HepG2 (cell line): ENCODE measurements around the gene HLCS. TPM values are rescaled to one million over a fixed set of nuclear protein-coding genes. Genes with fewer than 3 reads are reported as not detected.

Experiments
- EZH2 ChIP-seq: conservative IDR thresholded peaks from 2 replicates; pipeline ENCODE4 v1.6.1; 2012; ENCODE audit warnings: mild to moderate bottlenecking, low read depth, low read length, moderate library complexity
- HHEX ChIP-seq: IDR thresholded peaks from 2 replicates; pipeline ENCODE4 v1.6.1; 2016; ENCODE audit warnings: control low read depth
- KDM2A ChIP-seq: sonication (generic); formaldehyde crosslinking; IDR thresholded peaks from 2 replicates; pipeline ENCODE4 v1.4.0; 2020; ENCODE audit warnings: low read depth, missing genetic modification reagents, borderline replicate concordance
- MXD4 ChIP-seq: IDR thresholded peaks from 2 replicates; pipeline ENCODE4 v1.6.1; 2016; ENCODE audit warnings: mild to moderate bottlenecking, missing biosample characterization, missing genetic modification reagents
- NCOA2 ChIP-seq: sonication (generic); formaldehyde crosslinking; IDR thresholded peaks from 2 replicates; pipeline ENCODE4 v1.8.0; 2022; ENCODE audit warnings: inconsistent platforms
- NFKB2 ChIP-seq: sonication (generic); formaldehyde crosslinking; IDR thresholded peaks from 2 replicates; pipeline ENCODE4 v1.4.0; 2020; ENCODE audit warnings: missing genetic modification reagents, borderline replicate concordance
- NPAS2 ChIP-seq: sonication (generic); formaldehyde crosslinking; IDR thresholded peaks from 2 replicates; pipeline ENCODE4 v1.8.0; 2022; ENCODE audit warnings: mild to moderate bottlenecking, missing genetic modification reagents, borderline replicate concordance
- POGZ ChIP-seq: sonication (generic); formaldehyde crosslinking; IDR thresholded peaks from 2 replicates; pipeline ENCODE4 v1.4.0; 2020; ENCODE audit warnings: mild to moderate bottlenecking, missing genetic modification reagents
- POLR2AphosphoS2 ChIP-seq: IDR thresholded peaks from 2 replicates; pipeline ENCODE4 v1.6.1; 2011; ENCODE audit warnings: low read depth, low read length, improper control_type of control experiment
- RORA ChIP-seq: sonication (generic); formaldehyde crosslinking; IDR thresholded peaks from 2 replicates; pipeline ENCODE4 v1.5.0; 2020; ENCODE audit warnings: mild to moderate bottlenecking, missing genetic modification reagents, moderate library complexity
- SP4 ChIP-seq: sonication (generic); formaldehyde crosslinking; IDR thresholded peaks from 2 replicates; pipeline ENCODE4 v1.8.1; 2023; ENCODE audit warnings: mild to moderate bottlenecking, missing genetic modification reagents
- STAT5B ChIP-seq: sonication (generic); formaldehyde crosslinking; IDR thresholded peaks from 2 replicates; pipeline ENCODE4 v1.4.0; 2020; ENCODE audit warnings: missing genetic modification reagents
- YEATS2 ChIP-seq: sonication (generic); formaldehyde crosslinking; IDR thresholded peaks from 2 replicates; pipeline ENCODE4 v1.4.0; 2020; ENCODE audit warnings: missing genetic modification reagents, borderline replicate concordance
- ZBTB20 ChIP-seq: sonication (generic); formaldehyde crosslinking; IDR thresholded peaks from 2 replicates; pipeline ENCODE4 v1.8.1; 2023; ENCODE audit warnings: missing genetic modification reagents, low read depth, mild to moderate bottlenecking, borderline replicate concordance
- ZNF143 ChIP-seq: sonication (generic); formaldehyde crosslinking; IDR thresholded peaks from 2 replicates; pipeline ENCODE4 v1.4.0; 2020; ENCODE audit warnings: missing genetic modification reagents
- ZNF354B ChIP-seq: sonication (generic); formaldehyde crosslinking; IDR thresholded peaks from 2 replicates; pipeline ENCODE4 v1.8.0; 2022; ENCODE audit warnings: mild to moderate bottlenecking, missing genetic modification reagents
- polyA plus RNA-seq, 8 experiments: library from polyadenylated mRNA; depleted of rRNA in 3 of 8; stranded (reverse) in 7 of 8; unstranded in 1 of 8; fragments of >200 nt; fragmentation: Illumina TruSeq in 4 of 8; extraction: Trizol in 4 of 8; gene quantifications; 2 replicates each; pipeline versions ENCODE4 v1.2.1 to v1.2.3, GENCODE V29; 2011 to 2016; ENCODE audit warnings: low read depth in 4 of 8, missing spikeins in 1 of 8, mixed read lengths in 1 of 8; ENCODE audit not compliant: insufficient read depth in 1 of 8
- total RNA-seq, 5 experiments: library from RNA; depleted of rRNA; stranded (reverse); fragments of >200 nt; fragmentation: Illumina TruSeq; extraction: Trizol; gene quantifications; 2 replicates each; pipeline ENCODE4 v1.2.3, GENCODE V29; 2016; ENCODE audit warnings: low read depth in 1 of 5
- TF ChIP-seq, protein P1 (sequence below): sonication (generic); formaldehyde crosslinking; IDR thresholded peaks from 2 replicates; pipeline ENCODE4 v1.8.0; 2023; ENCODE audit warnings: mild to moderate bottlenecking, missing genetic modification reagents
- TF ChIP-seq, protein P2 (sequence below): IDR thresholded peaks from 2 replicates; pipeline ENCODE4 v1.6.1; 2016; ENCODE audit warnings: low read depth, missing genetic modification reagents, missing compliant biosample characterization
- TF ChIP-seq, protein P3 (sequence below): sonication (generic); formaldehyde crosslinking; conservative IDR thresholded peaks from 2 replicates; pipeline ENCODE4 v1.4.0; 2020; ENCODE audit warnings: missing genetic modification reagents
- TF ChIP-seq, protein P4 (sequence below): sonication (generic); formaldehyde crosslinking; IDR thresholded peaks from 2 replicates; pipeline ENCODE4 v1.5.0; 2020; ENCODE audit warnings: missing genetic modification reagents

Gene HLCS
- total and polyA plus RNA-seq, 2 of the 13 experiments (the other 11 are each of a cell fraction or from before 2014, with no cell fraction given): 7.9 to 12.3 TPM

DNA sequence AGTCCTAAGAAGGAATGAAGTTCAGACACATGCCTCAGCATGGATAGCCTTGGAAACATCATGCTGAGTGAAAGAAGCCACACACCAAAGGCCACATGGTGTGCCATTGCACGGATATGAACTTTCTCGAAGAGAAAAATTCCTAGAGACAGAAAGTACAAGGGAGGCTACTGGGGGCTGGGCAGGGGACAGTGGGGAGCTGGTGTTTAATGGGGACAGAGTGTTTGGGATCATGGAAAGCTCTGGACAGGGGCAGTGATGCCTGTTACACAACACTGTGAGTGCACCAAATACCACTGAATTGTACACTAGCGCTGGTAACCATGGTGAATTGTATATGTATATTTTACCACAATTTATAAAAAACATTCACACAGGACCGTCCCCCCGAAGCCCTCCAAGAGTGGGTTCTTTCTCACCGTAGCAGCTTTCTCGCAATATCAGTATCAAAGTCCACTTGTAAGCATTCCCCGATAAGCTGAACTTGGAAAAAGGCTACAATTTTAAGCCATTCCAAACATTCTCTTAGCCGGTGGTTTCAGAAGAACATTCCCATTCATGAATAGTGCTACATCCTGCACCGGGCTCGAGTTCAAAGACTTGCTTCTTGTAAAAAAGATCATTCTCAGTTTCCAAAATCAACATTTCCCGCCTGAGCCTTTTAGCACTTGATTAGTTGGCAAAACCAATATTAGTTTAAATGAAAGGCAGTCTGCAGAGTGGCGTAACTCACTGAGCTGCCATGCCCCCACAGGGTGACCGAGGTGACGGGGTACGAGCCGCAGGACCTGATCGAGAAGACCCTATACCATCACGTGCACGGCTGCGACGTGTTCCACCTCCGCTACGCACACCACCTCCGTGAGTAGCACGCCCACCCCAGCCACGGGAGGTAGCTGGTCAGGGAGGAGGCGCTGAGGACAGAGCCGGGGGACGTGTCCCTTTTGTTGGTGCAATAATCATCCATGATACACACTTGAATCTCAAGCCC is 235.9 kb downstream of the HLCS start (continued):
- TF ChIP-seq, protein P1, sequence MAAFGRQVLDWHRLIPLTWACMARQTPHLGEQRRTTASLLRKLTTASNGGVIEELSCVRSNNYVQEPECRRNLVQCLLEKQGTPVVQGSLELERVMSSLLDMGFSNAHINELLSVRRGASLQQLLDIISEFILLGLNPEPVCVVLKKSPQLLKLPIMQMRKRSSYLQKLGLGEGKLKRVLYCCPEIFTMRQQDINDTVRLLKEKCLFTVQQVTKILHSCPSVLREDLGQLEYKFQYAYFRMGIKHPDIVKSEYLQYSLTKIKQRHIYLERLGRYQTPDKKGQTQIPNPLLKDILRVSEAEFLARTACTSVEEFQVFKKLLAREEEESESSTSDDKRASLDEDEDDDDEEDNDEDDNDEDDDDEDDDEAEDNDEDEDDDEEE (CRISPR knock-in tag): 0 out of 2 replicates have a peak, but pooled peaks have one; percentile 37
- TF ChIP-seq HHEX (CRISPR knock-in tag) (peak; percentile 87; the same call in 1 of the 2 replicates), ZNF354B (CRISPR knock-in tag) (0 out of 2 replicates have a peak, but pooled peaks have one; percentile 34), YEATS2 (CRISPR knock-in tag) (no peak), ZBTB20 (no peak), RORA (CRISPR knock-in tag) (no peak), SP4 (peak; percentile 32; the same call in 1 of the 2 replicates), ZNF143 (no peak), MXD4 (no peak), KDM2A (CRISPR knock-in tag) (peak; percentile 25; the same call in 1 of the 2 replicates), NFKB2 (CRISPR knock-in tag) (no peak), POGZ (no peak), POLR2AphosphoS2 (no peak), EZH2 (no peak), NCOA2 (CRISPR knock-in tag) (peak; percentile 89), STAT5B (CRISPR knock-in tag) (no peak), NPAS2 (CRISPR knock-in tag) (no peak)
- TF ChIP-seq, protein P2, sequence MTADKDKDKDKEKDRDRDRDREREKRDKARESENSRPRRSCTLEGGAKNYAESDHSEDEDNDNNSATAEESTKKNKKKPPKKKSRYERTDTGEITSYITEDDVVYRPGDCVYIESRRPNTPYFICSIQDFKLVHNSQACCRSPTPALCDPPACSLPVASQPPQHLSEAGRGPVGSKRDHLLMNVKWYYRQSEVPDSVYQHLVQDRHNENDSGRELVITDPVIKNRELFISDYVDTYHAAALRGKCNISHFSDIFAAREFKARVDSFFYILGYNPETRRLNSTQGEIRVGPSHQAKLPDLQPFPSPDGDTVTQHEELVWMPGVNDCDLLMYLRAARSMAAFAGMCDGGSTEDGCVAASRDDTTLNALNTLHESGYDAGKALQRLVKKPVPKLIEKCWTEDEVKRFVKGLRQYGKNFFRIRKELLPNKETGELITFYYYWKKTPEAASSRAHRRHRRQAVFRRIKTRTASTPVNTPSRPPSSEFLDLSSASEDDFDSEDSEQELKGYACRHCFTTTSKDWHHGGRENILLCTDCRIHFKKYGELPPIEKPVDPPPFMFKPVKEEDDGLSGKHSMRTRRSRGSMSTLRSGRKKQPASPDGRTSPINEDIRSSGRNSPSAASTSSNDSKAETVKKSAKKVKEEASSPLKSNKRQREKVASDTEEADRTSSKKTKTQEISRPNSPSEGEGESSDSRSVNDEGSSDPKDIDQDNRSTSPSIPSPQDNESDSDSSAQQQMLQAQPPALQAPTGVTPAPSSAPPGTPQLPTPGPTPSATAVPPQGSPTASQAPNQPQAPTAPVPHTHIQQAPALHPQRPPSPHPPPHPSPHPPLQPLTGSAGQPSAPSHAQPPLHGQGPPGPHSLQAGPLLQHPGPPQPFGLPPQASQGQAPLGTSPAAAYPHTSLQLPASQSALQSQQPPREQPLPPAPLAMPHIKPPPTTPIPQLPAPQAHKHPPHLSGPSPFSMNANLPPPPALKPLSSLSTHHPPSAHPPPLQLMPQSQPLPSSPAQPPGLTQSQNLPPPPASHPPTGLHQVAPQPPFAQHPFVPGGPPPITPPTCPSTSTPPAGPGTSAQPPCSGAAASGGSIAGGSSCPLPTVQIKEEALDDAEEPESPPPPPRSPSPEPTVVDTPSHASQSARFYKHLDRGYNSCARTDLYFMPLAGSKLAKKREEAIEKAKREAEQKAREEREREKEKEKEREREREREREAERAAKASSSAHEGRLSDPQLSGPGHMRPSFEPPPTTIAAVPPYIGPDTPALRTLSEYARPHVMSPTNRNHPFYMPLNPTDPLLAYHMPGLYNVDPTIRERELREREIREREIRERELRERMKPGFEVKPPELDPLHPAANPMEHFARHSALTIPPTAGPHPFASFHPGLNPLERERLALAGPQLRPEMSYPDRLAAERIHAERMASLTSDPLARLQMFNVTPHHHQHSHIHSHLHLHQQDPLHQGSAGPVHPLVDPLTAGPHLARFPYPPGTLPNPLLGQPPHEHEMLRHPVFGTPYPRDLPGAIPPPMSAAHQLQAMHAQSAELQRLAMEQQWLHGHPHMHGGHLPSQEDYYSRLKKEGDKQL: peak; percentile 67; the same call in 1 of the 2 replicates
- TF ChIP-seq, protein P3, sequence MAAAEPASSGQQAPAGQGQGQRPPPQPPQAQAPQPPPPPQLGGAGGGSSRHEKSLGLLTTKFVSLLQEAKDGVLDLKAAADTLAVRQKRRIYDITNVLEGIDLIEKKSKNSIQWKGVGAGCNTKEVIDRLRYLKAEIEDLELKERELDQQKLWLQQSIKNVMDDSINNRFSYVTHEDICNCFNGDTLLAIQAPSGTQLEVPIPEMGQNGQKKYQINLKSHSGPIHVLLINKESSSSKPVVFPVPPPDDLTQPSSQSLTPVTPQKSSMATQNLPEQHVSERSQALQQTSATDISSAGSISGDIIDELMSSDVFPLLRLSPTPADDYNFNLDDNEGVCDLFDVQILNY (CRISPR knock-in tag): no peak
- TF ChIP-seq, protein P4, sequence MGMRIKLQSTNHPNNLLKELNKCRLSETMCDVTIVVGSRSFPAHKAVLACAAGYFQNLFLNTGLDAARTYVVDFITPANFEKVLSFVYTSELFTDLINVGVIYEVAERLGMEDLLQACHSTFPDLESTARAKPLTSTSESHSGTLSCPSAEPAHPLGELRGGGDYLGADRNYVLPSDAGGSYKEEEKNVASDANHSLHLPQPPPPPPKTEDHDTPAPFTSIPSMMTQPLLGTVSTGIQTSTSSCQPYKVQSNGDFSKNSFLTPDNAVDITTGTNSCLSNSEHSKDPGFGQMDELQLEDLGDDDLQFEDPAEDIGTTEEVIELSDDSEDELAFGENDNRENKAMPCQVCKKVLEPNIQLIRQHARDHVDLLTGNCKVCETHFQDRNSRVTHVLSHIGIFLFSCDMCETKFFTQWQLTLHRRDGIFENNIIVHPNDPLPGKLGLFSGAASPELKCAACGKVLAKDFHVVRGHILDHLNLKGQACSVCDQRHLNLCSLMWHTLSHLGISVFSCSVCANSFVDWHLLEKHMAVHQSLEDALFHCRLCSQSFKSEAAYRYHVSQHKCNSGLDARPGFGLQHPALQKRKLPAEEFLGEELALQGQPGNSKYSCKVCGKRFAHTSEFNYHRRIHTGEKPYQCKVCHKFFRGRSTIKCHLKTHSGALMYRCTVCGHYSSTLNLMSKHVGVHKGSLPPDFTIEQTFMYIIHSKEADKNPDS (CRISPR knock-in tag): no peak
